SIG-M5 (cell line): ENCODE measurements around the gene CNN2.

Source experiments
- DNase-seq: peaks from one replicate; lab custom pipeline; 2025; lab: John Stamatoyannopoulos, UW

The CNN2 gene

GRCh38 chr19:1026783-1027649 lies 608 bp downstream of the CNN2 start:
- no peak for DNase-seq

GRCh38 chr19:1027650-1028061 lies 1.2 kb downstream of the CNN2 start:
- no peak for DNase-seq

DNA sequence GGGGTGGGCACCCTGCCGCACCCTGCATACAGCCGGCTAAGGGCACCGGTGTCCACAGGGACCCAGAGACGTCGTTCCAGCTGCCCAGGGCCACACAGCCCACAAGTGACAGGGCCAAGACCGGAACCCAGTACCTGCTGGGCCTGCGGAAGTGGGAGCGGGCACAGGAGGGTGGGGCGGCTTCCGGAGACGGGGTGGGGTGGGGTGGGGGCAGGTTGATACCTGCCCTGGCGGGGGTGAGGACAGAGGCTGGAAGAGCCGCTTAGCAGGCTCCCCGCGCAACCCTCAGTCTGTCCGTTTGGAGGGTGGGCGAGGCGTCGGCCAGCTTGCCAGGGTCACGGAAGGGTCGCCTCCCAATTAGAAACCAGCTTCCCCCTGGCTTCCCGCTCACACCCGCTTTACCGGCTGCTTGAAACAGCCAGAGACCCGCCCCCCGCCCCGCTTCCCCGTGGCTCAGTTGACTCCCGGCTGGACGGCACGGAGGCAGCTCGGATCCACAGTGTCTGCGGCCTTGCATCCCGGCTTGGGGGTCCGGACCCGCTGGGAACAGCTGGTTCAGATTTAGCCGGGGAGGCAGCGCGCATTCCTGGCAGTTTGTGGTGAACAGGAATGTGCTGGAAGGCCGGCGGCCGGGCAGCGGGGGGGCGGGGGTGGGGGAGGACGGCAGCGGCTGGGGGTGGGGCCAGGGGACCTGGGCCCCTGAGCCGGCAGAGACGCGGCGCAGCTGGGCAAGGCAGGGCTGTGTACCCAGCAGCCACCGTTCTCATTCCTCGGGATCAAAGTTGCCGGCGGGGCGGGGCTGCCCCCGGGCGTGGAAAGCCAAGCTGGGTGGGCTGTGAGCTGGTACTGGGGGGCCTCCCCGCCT lies 1.9 kb downstream of the CNN2 start:
- no peak for DNase-seq

GRCh38 chr19:1032264-1032867 lies 6.0 kb downstream of the CNN2 start:
- DNase-seq = no peak

DNA sequence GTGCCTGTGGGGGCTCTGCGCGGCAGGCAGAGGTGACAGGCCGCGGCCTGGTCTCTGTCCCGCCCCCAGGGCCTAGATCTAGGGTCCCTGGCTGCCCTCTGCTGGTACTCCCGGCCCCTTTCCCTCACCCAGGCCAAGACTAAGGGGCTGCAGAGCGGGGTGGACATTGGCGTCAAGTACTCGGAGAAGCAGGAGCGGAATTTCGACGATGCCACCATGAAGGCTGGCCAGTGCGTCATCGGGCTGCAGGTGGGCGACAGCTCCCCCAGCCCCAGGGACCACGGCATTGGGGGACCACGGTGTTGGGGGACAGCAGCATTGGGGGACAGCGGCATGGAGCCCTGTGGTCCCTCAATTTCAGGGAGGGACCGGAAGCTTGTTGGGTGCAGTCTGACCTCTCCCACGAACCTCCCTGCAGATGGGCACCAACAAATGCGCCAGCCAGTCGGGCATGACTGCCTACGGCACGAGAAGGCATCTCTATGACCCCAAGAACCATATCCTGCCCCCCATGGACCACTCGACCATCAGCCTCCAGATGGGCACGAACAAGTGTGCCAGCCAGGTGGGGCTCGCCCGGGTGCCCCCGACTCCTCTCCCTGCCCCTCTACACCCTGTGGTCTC lies 9.7 kb downstream of the CNN2 start:
- DNase-seq = no peak

- no peak for DNase-seq
These were observed 11.2 kb downstream of the CNN2 start for GRCh38 chr19:1037621-1038064.

DNA sequence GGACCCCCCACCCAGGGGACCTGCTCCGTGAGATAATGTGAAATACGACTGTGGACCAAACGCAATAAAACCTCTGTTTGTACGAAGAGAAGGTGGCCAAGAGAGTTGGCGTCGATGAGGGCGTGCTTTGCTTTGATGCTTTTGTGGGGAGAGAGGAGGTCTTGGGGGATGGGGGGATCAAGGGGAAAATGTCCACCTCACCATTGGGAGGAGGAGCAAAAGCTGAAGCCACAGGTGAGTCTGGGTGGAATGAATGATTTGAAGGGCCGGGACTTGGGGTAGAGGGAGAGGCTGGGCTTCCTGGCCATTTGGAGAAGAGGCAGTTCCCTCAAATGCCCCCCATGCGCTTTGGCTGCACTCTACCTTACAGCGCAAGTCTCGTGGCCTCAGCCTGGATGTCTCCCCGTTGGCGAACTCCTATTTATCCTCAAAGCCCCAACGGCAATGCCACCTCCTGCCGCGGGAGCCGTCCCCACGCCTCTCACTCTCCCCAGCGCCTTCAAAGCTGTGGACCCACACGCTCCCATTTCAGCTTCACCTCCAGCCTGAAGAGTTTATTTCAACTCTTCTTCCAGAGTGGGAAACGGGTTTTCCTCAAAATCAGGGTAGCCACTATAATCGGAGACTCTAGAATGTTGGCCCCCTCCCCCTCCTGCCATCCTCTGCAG lies 12.7 kb downstream of the CNN2 start:
- no peak for DNase-seq

- peak; percentile 66 for DNase-seq
These were observed 13.5 kb downstream of the CNN2 start, which contains the start of gene ABCA7 for GRCh38 chr19:1039646-1040475. Gene ABCA7, plus strand, starts transcription at chr19:1040107. Its CDS starts 1,255 bp downstream, at chr19:1041362.

- no peak for DNase-seq
These were observed 14.3 kb downstream of the CNN2 start for GRCh38 chr19:1040476-1041271.

DNA sequence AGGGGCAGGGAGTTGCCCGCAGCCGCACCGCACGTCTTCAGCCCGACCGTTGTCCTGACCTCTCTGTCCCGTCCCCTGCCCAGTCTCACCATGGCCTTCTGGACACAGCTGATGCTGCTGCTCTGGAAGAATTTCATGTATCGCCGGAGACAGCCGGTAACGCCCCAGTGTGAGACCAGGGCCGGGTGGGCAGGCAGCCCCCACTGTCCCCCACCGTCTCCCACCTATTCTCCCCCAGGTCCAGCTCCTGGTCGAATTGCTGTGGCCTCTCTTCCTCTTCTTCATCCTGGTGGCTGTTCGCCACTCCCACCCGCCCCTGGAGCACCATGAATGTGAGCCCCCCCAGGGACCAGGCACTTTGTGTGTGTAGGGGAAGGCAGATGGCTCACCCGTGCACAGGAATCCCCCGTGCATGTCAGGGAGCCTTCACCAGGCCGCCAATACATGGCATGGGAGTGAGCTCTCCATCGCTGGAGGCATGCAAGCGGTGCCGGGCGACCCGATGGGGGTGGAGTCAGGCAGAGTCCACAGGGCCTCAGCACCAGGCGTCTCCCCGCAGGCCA lies 14.9 kb downstream of the CNN2 start:
- DNase-seq = no peak

DNA sequence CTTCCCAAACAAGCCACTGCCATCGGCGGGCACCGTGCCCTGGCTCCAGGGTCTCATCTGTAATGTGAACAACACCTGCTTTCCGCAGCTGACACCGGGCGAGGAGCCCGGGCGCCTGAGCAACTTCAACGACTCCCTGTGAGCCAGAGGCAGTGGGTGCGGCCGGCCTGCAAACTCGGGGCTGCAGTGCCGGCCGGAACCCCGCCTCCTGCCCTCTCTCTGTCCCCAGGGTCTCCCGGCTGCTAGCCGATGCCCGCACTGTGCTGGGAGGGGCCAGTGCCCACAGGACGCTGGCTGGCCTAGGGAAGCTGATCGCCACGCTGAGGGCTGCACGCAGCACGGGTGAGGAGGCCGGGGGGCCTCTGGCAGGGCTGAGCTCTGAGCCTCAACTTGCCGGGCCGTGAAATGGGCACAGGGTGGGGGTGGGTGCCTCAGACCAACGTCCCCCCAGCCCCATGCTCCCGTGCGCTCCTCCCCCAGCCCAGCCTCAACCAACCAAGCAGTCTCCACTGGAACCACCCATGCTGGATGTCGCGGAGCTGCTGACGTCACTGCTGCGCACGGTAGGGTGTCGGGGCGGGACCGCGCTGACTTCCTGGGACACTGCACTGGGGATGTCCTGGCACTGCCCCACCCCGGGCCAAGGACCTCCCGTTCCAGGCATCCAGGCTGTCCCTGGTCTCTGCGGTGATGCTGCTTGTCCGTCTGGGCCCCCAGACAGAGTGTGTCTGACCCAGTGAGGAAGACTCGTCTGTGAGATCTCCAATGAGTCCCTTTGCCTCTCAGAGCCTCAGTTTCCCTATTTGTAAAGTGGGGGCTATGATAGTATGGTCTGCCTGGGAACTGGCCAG lies 15.7 kb downstream of the CNN2 start:
- no peak for DNase-seq

- DNase-seq = no peak
These were observed 16.5 kb downstream of the CNN2 start for GRCh38 chr19:1042689-1043511.

GRCh38 chr19:1045247-1045603 lies 18.8 kb downstream of the CNN2 start:
- no peak for DNase-seq

DNA sequence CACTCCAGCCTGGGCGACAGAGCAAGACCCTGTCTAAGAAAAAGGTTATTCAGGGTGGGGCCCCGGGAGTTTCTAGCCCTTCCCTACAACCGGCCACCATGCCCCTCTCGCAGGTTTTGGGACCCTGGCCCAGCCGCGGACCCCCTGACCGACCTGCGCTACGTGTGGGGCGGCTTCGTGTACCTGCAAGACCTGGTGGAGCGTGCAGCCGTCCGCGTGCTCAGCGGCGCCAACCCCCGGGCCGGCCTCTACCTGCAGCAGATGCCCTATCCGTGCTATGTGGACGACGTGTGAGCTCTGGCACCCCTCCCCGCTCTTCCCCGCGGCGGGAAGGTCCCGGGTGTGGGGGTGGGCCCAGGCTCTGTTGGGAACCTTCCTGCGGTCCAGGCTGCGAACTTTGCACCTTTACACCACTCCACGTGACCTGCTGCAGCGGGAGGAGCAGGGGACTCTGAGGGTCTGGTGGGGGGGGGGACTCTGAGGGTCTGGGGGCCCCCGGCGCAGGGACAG lies 19.8 kb downstream of the CNN2 start:
- DNase-seq = no peak

GRCh38 chr19:1046836-1047695 lies 20.7 kb downstream of the CNN2 start:
- DNase-seq = no peak

DNA sequence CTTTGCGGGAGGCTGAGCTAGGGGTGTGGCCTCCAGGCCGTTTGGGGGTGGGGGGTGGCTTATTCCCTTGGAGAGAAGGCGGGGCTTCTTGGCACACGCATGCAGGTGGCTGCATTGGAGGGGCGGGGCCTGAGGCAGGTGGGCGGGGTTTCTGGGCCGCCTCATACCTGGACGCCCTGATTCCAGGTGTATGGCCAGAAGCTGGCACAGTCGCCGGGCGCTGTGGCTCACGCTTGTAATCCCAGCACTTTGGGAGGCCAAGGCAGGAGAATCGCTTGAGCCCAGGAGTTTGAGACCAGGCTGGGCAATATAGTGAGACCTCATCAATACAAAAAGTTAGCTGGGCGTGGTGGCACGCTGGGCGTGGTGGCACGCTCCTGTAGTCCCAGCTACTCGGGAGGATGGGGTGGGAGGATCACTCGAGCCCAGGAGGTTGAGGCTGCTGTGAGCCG lies 21.3 kb downstream of the CNN2 start:
- DNase-seq = no peak
